ENCODE data around the gene FOXA2. TPM values are rescaled to one million over a fixed set of nuclear protein-coding genes. Genes with fewer than 3 reads are reported as not detected.

FOXA2 gene
- under 1 TPM; 0.34 to 0.59 TPM for total RNA-seq

GRCh38 chr20:22584522-22584921 lies at the start of gene FOXA2:
Gene FOXA2 (minus strand): TSS chr20:22584572. CDS start chr20:22584278, 294 bp downstream.
- Histone ChIP-seq H3K4me3 (peak within 1 kb of the TSS; percentile 5 to 26), H3K36me3 (no peaks in the 10 kb centered on the region), H3K9me3 (no peaks in the 10 kb centered on the region), H3K27me3 (replicated peaks; ENCODE audit: insufficient read depth) (peaks cover 41% of the 10 kb centered on the region), H3K27ac (no peak within 1 kb of the TSS), H3K4me1 (replicated peaks) (no peaks in the 10 kb centered on the region)
- TF ChIP-seq POLR2A (IDR thresholded peaks at IDR 0.05) (no peak), POLR2AphosphoS5 (IDR thresholded peaks at IDR 0.05) (no peak), CTCF (IDR thresholded peaks at IDR 0.05) (no peak)
- DNase-seq (ENCODE audit: low spot score), result no peak
- intact Hi-C loops (cut with DNase I), result no loop called here
- WGBS, result 1% methylated on average over 22 of the region's 42 CpGs

- Histone ChIP-seq H3K27ac (no peak overlapping the region), H3K9me3 (no peaks in the 10 kb centered on the region), H3K4me1 (replicated peaks) (no peaks in the 10 kb centered on the region), H3K4me3 (no peak overlapping the region), H3K36me3 (no peaks in the 10 kb centered on the region), H3K27me3 (replicated peaks; ENCODE audit: insufficient read depth) (no peaks in the 10 kb centered on the region)
- 30% methylated on average over 6 of the region's 6 CpGs for WGBS
- TF ChIP-seq CTCF (IDR thresholded peaks at IDR 0.05) (no peak), POLR2A (IDR thresholded peaks at IDR 0.05) (no peak), POLR2AphosphoS5 (IDR thresholded peaks at IDR 0.05) (no peak)
- no peak for DNase-seq (ENCODE audit: low spot score)
- intact Hi-C loops (cut with DNase I), result no loop called here
These were observed 46.3 kb upstream of the FOXA2 start for GRCh38 chr20:22630701-22631100.

- Histone ChIP-seq H3K27me3 (replicated peaks; ENCODE audit: insufficient read depth) (no peaks in the 10 kb centered on the region), H3K36me3 (no peaks in the 10 kb centered on the region), H3K27ac (no peak overlapping the region), H3K4me3 (no peak overlapping the region), H3K4me1 (replicated peaks) (no peaks in the 10 kb centered on the region), H3K9me3 (no peaks in the 10 kb centered on the region)
- DNase-seq (ENCODE audit: low spot score), result no peak
- WGBS, result 89% methylated on average over 2 of the region's 2 CpGs
- intact Hi-C loops (cut with DNase I), result no loop called here
- TF ChIP-seq POLR2A (IDR thresholded peaks at IDR 0.05), result no peak
These were observed 45.6 kb upstream of the FOXA2 start for GRCh38 chr20:22629927-22630326.

- no peak for DNase-seq (ENCODE audit: low spot score)
- TF ChIP-seq POLR2AphosphoS5 (IDR thresholded peaks at IDR 0.05), result no peak
- TF ChIP-seq POLR2A (IDR thresholded peaks at IDR 0.05), result no peak
- TF ChIP-seq CTCF (IDR thresholded peaks at IDR 0.05), result no peak
- 78% methylated on average over 3 of the region's 3 CpGs for WGBS
- Histone ChIP-seq H3K27me3 (replicated peaks; ENCODE audit: insufficient read depth) (no peaks in the 10 kb centered on the region), H3K4me3 (no peak overlapping the region), H3K4me1 (replicated peaks) (no peaks in the 10 kb centered on the region), H3K36me3 (no peaks in the 10 kb centered on the region), H3K27ac (no peak overlapping the region), H3K9me3 (no peaks in the 10 kb centered on the region)
- intact Hi-C loops (cut with DNase I), result no loop called here
These were observed 45.1 kb upstream of the FOXA2 start for GRCh38 chr20:22629447-22629846.

GRCh38 chr20:22626496-22626895 lies 42.1 kb upstream of the FOXA2 start:
- intact Hi-C loops (cut with DNase I), result no loop called here
- no peak overlapping the region for H3K4me3 ChIP-seq
- H3K4me1 ChIP-seq (replicated peaks), result no peaks in the 10 kb centered on the region
- no peaks in the 10 kb centered on the region for H3K9me3 ChIP-seq
- H3K27ac ChIP-seq, result no peak overlapping the region
- no peak for TF ChIP-seq POLR2AphosphoS5 (IDR thresholded peaks at IDR 0.05)
- TF ChIP-seq CTCF (IDR thresholded peaks at IDR 0.05), result no peak
- no peak for TF ChIP-seq POLR2A (IDR thresholded peaks at IDR 0.05)
- no peak for DNase-seq (ENCODE audit: low spot score)
- WGBS, result 55% methylated on average over 1 of the region's 1 CpG
- no peaks in the 10 kb centered on the region for H3K36me3 ChIP-seq
- H3K27me3 ChIP-seq (replicated peaks; ENCODE audit: insufficient read depth), result no peaks in the 10 kb centered on the region

All from prostate gland (tissue), 2 donors.